Inferior parietal cortex (tissue), 1 donor: ENCODE measurements around the gene SCFD2.

Experiments
- DNase-seq: peaks from one replicate; pipeline ENCODE4 v3.0.0-alpha.2; 2016; ENCODE audit errors: extremely low spot score

The SCFD2 gene

GRCh38 chr4:52932591-52933470 lies 433.0 kb downstream of the SCFD2 start:
- no peak for DNase-seq

- no peak for DNase-seq
These were observed 434.6 kb downstream of the SCFD2 start for GRCh38 chr4:52931243-52931642.

GRCh38 chr4:52926196-52926974 lies 439.5 kb downstream of the SCFD2 start:
- no peak for DNase-seq

GRCh38 chr4:52925531-52925968 lies 440.3 kb downstream of the SCFD2 start:
- no peak for DNase-seq

GRCh38 chr4:52919461-52919860 lies 446.4 kb downstream of the SCFD2 start:
- DNase-seq, result no peak

GRCh38 chr4:52917817-52918216 lies 448.0 kb downstream of the SCFD2 start:
- no peak for DNase-seq

GRCh38 chr4:52915730-52916300 lies 450.0 kb downstream of the SCFD2 start:
- DNase-seq, result no peak

- no peak for DNase-seq
These were observed 450.7 kb downstream of the SCFD2 start for GRCh38 chr4:52915191-52915590.

GRCh38 chr4:52914051-52914605 lies 451.7 kb downstream of the SCFD2 start:
- DNase-seq, result no peak

- DNase-seq, result no peak
These were observed 453.3 kb downstream of the SCFD2 start for GRCh38 chr4:52912608-52913007.

- peak; percentile 71 for DNase-seq
These were observed 454.1 kb downstream of the SCFD2 start for GRCh38 chr4:52911684-52912294.

- DNase-seq, result no peak
These were observed 455.7 kb downstream of the SCFD2 start for GRCh38 chr4:52910115-52910514.

GRCh38 chr4:52907510-52907909 lies 458.4 kb downstream of the SCFD2 start:
- DNase-seq, result no peak

- no peak for DNase-seq
These were observed 461.4 kb downstream of the SCFD2 start for GRCh38 chr4:52904421-52904820.

GRCh38 chr4:52903273-52903672 lies 462.6 kb downstream of the SCFD2 start:
- DNase-seq, result no peak

GRCh38 chr4:52894443-52894842 lies 471.4 kb downstream of the SCFD2 start:
- DNase-seq, result no peak

- DNase-seq, result no peak
These were observed 473.0 kb downstream of the SCFD2 start for GRCh38 chr4:52892880-52893279.

GRCh38 chr4:52891743-52892142 lies 474.1 kb downstream of the SCFD2 start:
- DNase-seq, result no peak

- no peak for DNase-seq
These were observed 475.4 kb downstream of the SCFD2 start for GRCh38 chr4:52890521-52890791.

- no peak for DNase-seq
These were observed 475.9 kb downstream of the SCFD2 start for GRCh38 chr4:52889778-52890520.

GRCh38 chr4:52889354-52889753 lies 476.5 kb downstream of the SCFD2 start:
- no peak for DNase-seq
